Mononuclear cell (primary cell): ENCODE data around the gene SYT8. TPM values are rescaled to one million over a fixed set of nuclear protein-coding genes. Genes with fewer than 3 reads are reported as not detected.
"Not testable (repeated sequence)": the region's sequence is repeated elsewhere in the genome, so short reads cannot be mapped to it uniquely, and the experiment has no call there.

Source experiments
- H3K27me3 ChIP-seq: 2 replicates; pipeline ENCODE4 v1.6.0; 2011; ENCODE audit warnings: low read length, control low read depth; ENCODE audit not compliant: insufficient read depth
- H3K4me1 ChIP-seq: 2 replicates; pipeline ENCODE4 v1.5.1; 2011; ENCODE audit warnings: mild to moderate bottlenecking, low read length, control low read depth; ENCODE audit not compliant: insufficient read depth
- H3K4me3 ChIP-seq: 2 replicates; pipeline ENCODE4 v1.5.1; 2011; ENCODE audit warnings: mild to moderate bottlenecking, low read length, moderate library complexity
- H3K9me3 ChIP-seq: 2 replicates; pipeline ENCODE4 v1.5.1; 2011; ENCODE audit warnings: low read depth, mild to moderate bottlenecking, control low read depth, low read length
- total RNA-seq: library from RNA; depleted of rRNA; stranded (reverse); fragments of >200 nt; gene quantifications from one replicate; pipeline ENCODE4 v1.2.3, GENCODE V29; 2012

Gene SYT8
- total RNA-seq, 1 donor, result not detected

- not testable (repeated sequence) for H3K9me3 ChIP-seq, H3K27me3 ChIP-seq, H3K4me3 ChIP-seq
- H3K4me1 ChIP-seq, result peaks cover 60% of the 10 kb centered on the region
Observed at GRCh38 chr11:1874441-1875092, 39.8 kb downstream of the SYT8 start.

GRCh38 chr11:1875093-1875850 lies 40.5 kb downstream of the SYT8 start:
- Histone ChIP-seq H3K27me3 (no peaks in the 10 kb centered on the region), H3K4me1 (peaks cover 60% of the 10 kb centered on the region), H3K4me3 (no peak overlapping the region), H3K9me3 (no peaks in the 10 kb centered on the region)

- not testable (repeated sequence) for H3K4me3 ChIP-seq, H3K27me3 ChIP-seq, H3K9me3 ChIP-seq
- peaks cover 60% of the 10 kb centered on the region for H3K4me1 ChIP-seq
Observed at GRCh38 chr11:1875851-1876301, 41.1 kb downstream of the SYT8 start.

- H3K4me1 ChIP-seq, result peaks cover 60% of the 10 kb centered on the region
- H3K27me3 ChIP-seq, result no peaks in the 10 kb centered on the region
- H3K4me3 ChIP-seq, result no peak overlapping the region
- H3K9me3 ChIP-seq, result no peaks in the 10 kb centered on the region
Observed at GRCh38 chr11:1876361-1877063, 41.7 kb downstream of the SYT8 start.

GRCh38 chr11:1877211-1878136 lies 42.7 kb downstream of the SYT8 start:
- Histone ChIP-seq H3K4me1 (peaks cover 60% of the 10 kb centered on the region), H3K9me3 (no peaks in the 10 kb centered on the region), H3K27me3 (no peaks in the 10 kb centered on the region), H3K4me3 (no peak overlapping the region)

GRCh38 chr11:1878137-1879031 lies 43.6 kb downstream of the SYT8 start:
- no peaks in the 10 kb centered on the region for H3K27me3 ChIP-seq
- H3K4me3 ChIP-seq, result no peak overlapping the region
- H3K9me3 ChIP-seq, result no peaks in the 10 kb centered on the region
- peaks cover 58% of the 10 kb centered on the region for H3K4me1 ChIP-seq

- Histone ChIP-seq H3K9me3 (no peaks in the 10 kb centered on the region), H3K27me3 (no peaks in the 10 kb centered on the region), H3K4me3 (no peak overlapping the region), H3K4me1 (peaks cover 58% of the 10 kb centered on the region)
Observed at GRCh38 chr11:1879342-1879940, 44.7 kb downstream of the SYT8 start.

- H3K4me1 ChIP-seq, result peaks cover 53% of the 10 kb centered on the region
- no peak overlapping the region for H3K4me3 ChIP-seq
- H3K9me3 ChIP-seq, result no peaks in the 10 kb centered on the region
- H3K27me3 ChIP-seq, result no peaks in the 10 kb centered on the region
Observed at GRCh38 chr11:1879941-1880720, 45.3 kb downstream of the SYT8 start.

- Histone ChIP-seq H3K27me3 (no peaks in the 10 kb centered on the region), H3K4me1 (peaks cover 49% of the 10 kb centered on the region), H3K4me3 (no peak overlapping the region), H3K9me3 (no peaks in the 10 kb centered on the region)
Observed at GRCh38 chr11:1880746-1881441, 46.1 kb downstream of the SYT8 start.

GRCh38 chr11:1881442-1882264 lies 46.9 kb downstream of the SYT8 start:
- H3K27me3 ChIP-seq, result no peaks in the 10 kb centered on the region
- no peaks in the 10 kb centered on the region for H3K9me3 ChIP-seq
- H3K4me3 ChIP-seq, result no peak overlapping the region
- peaks cover 41% of the 10 kb centered on the region for H3K4me1 ChIP-seq

GRCh38 chr11:1882265-1883238 lies 47.8 kb downstream of the SYT8 start:
- Histone ChIP-seq H3K4me1 (peaks cover 41% of the 10 kb centered on the region), H3K4me3 (no peak overlapping the region), H3K27me3 (no peaks in the 10 kb centered on the region), H3K9me3 (no peaks in the 10 kb centered on the region)
